ENCODE measurements around the gene BMP10. TPM values are rescaled to one million over a fixed set of nuclear protein-coding genes. Genes with fewer than 3 reads are reported as not detected.

The BMP10 gene
- total RNA-seq, 1 donor from 2014 or later, result not detected

GRCh38 chr2:68849579-68850030 lies 21.6 kb downstream of the BMP10 start:
- no peaks in the 10 kb centered on the region for H3K4me1 ChIP-seq
- no peak overlapping the region for H3K27ac ChIP-seq
- H3K9me3 ChIP-seq, result no peaks in the 10 kb centered on the region
- H3K36me3 ChIP-seq, result no peaks in the 10 kb centered on the region
- DNase-seq (ENCODE audit: low spot score in 2 of 2), result no peak
- no peak overlapping the region for H3K4me3 ChIP-seq
- intact Hi-C loops (cut with DNase I), result no loop called here
- TF ChIP-seq CTCF (IDR thresholded peaks at IDR 0.05), result no peak
- no peaks in the 10 kb centered on the region for H3K27me3 ChIP-seq

DNA sequence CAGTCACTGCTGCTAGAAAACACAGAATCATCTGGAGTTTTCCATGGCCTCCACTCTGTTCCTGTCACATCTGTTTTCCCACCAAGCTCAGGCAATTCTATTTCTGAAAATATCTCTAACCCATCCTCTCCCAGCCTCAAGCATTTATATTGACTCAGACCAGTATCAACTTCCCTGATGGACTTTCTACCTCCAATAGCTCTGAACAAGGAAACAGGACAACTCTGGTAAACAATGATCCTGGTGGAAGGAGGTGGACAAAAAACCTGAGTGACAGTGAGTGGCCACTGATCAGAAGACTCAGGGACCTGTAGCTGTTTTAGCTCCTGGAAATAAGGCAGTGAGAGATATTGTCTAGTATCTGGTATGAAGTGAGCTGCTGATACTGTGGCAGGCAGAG lies 23.4 kb downstream of the BMP10 start:
- intact Hi-C loops (cut with DNase I), result no loop called here
- Histone ChIP-seq H3K27me3 (no peaks in the 10 kb centered on the region), H3K4me1 (no peaks in the 10 kb centered on the region), H3K36me3 (no peaks in the 10 kb centered on the region), H3K4me3 (no peak overlapping the region), H3K27ac (no peak overlapping the region), H3K9me3 (no peaks in the 10 kb centered on the region)
- no peak for DNase-seq (ENCODE audit: low spot score in 2 of 2)
- TF ChIP-seq CTCF (IDR thresholded peaks at IDR 0.05), result no peak

DNA sequence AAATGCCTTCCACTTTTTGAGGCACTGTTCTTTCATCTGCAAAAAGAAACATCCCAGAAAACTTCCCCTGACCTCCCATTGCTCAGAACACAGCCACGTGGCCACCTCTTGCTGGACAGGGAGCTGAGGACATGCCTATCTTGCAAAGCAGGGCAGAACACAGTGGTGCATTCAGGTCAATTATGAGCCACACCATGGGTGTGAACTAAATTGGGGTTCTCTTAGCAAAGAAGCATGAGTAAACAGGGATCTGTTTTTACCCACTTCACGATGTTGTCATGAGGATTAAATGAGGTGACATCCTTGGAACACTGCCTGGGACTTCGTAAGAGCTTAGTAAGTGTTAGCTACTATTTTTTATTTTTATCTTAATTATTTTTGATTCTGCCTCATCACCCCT lies 25.1 kb downstream of the BMP10 start:
- Histone ChIP-seq H3K27ac (no peak overlapping the region), H3K9me3 (no peaks in the 10 kb centered on the region), H3K4me1 (no peaks in the 10 kb centered on the region), H3K27me3 (no peaks in the 10 kb centered on the region), H3K4me3 (no peak overlapping the region), H3K36me3 (no peaks in the 10 kb centered on the region)
- intact Hi-C loops (cut with DNase I), result no loop called here
- no peak for DNase-seq (ENCODE audit: low spot score in 2 of 2)
- TF ChIP-seq CTCF (IDR thresholded peaks at IDR 0.05), result no peak

GRCh38 chr2:68845043-68845442 lies 26.2 kb downstream of the BMP10 start:
- Histone ChIP-seq H3K9me3 (no peaks in the 10 kb centered on the region), H3K27ac (no peak overlapping the region), H3K4me1 (no peaks in the 10 kb centered on the region), H3K36me3 (no peaks in the 10 kb centered on the region), H3K4me3 (no peak overlapping the region), H3K27me3 (no peaks in the 10 kb centered on the region)
- TF ChIP-seq CTCF (IDR thresholded peaks at IDR 0.05), result no peak
- DNase-seq (ENCODE audit: low spot score in 2 of 2), result no peak
- intact Hi-C loops (cut with DNase I), result no loop called here

- no peak overlapping the region for H3K4me3 ChIP-seq
- no peaks in the 10 kb centered on the region for H3K9me3 ChIP-seq
- DNase-seq (ENCODE audit: low spot score in 2 of 2), result no peak
- no peaks in the 10 kb centered on the region for H3K36me3 ChIP-seq
- H3K27ac ChIP-seq, result no peak overlapping the region
- peak in 2 of 3 experiments; percentile 23 to 42 for TF ChIP-seq CTCF (IDR thresholded peaks at IDR 0.05)
- no peaks in the 10 kb centered on the region for H3K27me3 ChIP-seq
- intact Hi-C loops (cut with DNase I), result loop anchor here (10.0 kb wide), 1 partner anchor 585 kb away; the partner anchor contains the start of gene PPP3R1
- H3K4me1 ChIP-seq, result no peaks in the 10 kb centered on the region
Observed at GRCh38 chr2:68839260-68839833, 31.9 kb downstream of the BMP10 start.

- no peaks in the 10 kb centered on the region for H3K27me3 ChIP-seq
- no peaks in the 10 kb centered on the region for H3K4me1 ChIP-seq
- no peak overlapping the region for H3K4me3 ChIP-seq
- no peaks in the 10 kb centered on the region for H3K9me3 ChIP-seq
- no peak overlapping the region for H3K27ac ChIP-seq
- intact Hi-C loops (cut with DNase I), result loop anchor here (10.0 kb wide), 1 partner anchor 584 kb away; the partner anchor contains the start of gene PPP3R1
- no peaks in the 10 kb centered on the region for H3K36me3 ChIP-seq
- DNase-seq (ENCODE audit: low spot score in 2 of 2), result no peak
- no peak for TF ChIP-seq CTCF (IDR thresholded peaks at IDR 0.05)
Observed at GRCh38 chr2:68838641-68839040, 32.6 kb downstream of the BMP10 start.
